ENCODE data around the gene STAT5B. TPM values are rescaled to one million over a fixed set of nuclear protein-coding genes. Genes with fewer than 3 reads are reported as not detected.
A peak's percentile ranks its signal among the peaks of the same experiment; 100 is the strongest.

STAT5B gene
- total RNA-seq, 1 experiment from 2014 or later, result 24.3 TPM

DNA sequence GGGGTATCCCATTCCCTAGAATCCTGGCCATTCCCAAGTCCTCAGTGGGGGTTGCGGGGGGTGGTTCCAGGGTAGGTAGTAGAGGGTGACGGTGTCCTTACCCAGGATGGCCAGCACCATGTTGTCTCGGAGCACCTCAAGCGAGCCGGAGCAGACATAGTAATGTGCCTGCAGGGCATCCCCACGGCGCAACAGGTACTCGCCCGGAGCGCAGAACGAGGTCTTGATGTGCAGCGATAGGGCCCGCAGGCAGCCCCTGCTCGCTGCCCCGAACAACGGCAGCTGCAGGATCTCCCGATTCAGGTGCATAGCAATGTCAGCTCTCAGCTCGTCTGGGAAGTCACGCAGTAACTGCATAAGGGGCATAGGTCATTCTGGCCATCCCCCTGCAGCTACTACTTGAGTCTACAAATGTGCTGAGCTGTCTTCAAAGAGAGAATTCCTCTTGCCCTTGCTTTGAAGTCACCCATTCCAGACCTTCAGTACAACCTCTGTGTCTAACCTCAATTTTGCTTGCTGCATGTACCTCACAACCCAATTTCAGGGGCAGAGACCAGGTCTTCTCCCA, 109.9 kb downstream of the STAT5B start:
- Histone ChIP-seq H3K4me3 (no peak overlapping the region), H3K27me3 (no peaks in the 10 kb centered on the region), H3K9me3 (no peaks in the 10 kb centered on the region), H3K36me3 (no peaks in the 10 kb centered on the region)
- DNase-seq, result no peak

DNA sequence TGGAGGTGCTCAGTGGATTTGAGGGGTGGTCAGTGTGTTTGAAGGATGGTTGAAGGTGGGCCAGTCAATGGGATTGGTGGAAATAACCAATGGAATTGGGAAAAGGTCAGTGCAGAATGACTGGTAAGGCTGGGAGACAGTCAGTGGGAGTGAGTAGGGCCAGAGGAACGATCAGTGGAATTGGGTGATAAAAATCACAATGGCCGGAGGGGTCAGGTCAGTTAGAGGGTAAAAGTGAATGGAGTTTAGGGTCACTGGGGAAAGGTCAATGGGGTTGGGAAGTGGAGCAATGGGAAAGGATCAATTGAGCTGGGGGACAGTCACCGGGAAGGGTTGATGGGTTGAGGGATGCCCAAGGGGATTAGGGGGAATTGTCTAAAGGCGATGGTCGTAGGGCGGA, 110.4 kb downstream of the STAT5B start:
- H3K9me3 ChIP-seq, result no peaks in the 10 kb centered on the region
- H3K27me3 ChIP-seq, result no peaks in the 10 kb centered on the region
- DNase-seq, result no peak
- H3K36me3 ChIP-seq, result no peaks in the 10 kb centered on the region
- no peak overlapping the region for H3K4me3 ChIP-seq

GRCh38 chr17:42163696-42164407, 112.3 kb downstream of the STAT5B start:
- no peak for DNase-seq
- Histone ChIP-seq H3K9me3 (no peaks in the 10 kb centered on the region), H3K36me3 (no peaks in the 10 kb centered on the region), H3K27me3 (no peaks in the 10 kb centered on the region), H3K4me3 (no peak overlapping the region)

- no peaks in the 10 kb centered on the region for H3K9me3 ChIP-seq
- H3K27me3 ChIP-seq, result no peaks in the 10 kb centered on the region
- no peak overlapping the region for H3K4me3 ChIP-seq
- no peaks in the 10 kb centered on the region for H3K36me3 ChIP-seq
- no peak for DNase-seq
These were observed 113.1 kb downstream of the STAT5B start for GRCh38 chr17:42163113-42163512.

GRCh38 chr17:42160531-42160910, 115.7 kb downstream of the STAT5B start:
- Histone ChIP-seq H3K36me3 (no peaks in the 10 kb centered on the region), H3K27me3 (no peaks in the 10 kb centered on the region), H3K9me3 (no peaks in the 10 kb centered on the region), H3K4me3 (no peak overlapping the region)
- no peak for DNase-seq

- no peak for DNase-seq
- Histone ChIP-seq H3K36me3 (no peaks in the 10 kb centered on the region), H3K27me3 (no peaks in the 10 kb centered on the region)
These were observed 116.2 kb downstream of the STAT5B start for GRCh38 chr17:42159796-42160530.

GRCh38 chr17:42155614-42156045, 120.6 kb downstream of the STAT5B start:
- H3K36me3 ChIP-seq, result peaks cover 26% of the 10 kb centered on the region
- DNase-seq, result no peak
- H3K9me3 ChIP-seq, result no peaks in the 10 kb centered on the region
- no peaks in the 10 kb centered on the region for H3K27me3 ChIP-seq
- peak overlapping the region; percentile 88 for H3K4me3 ChIP-seq

More at GRCh38 chr17:42159796-42160530, 116.2 kb downstream of the STAT5B start:
- H3K4me3 ChIP-seq, result no peak overlapping the region
- H3K9me3 ChIP-seq, result no peaks in the 10 kb centered on the region

GRCh38 chr17:42153919-42154742, 122.1 kb downstream of the STAT5B start:
- no peaks in the 10 kb centered on the region for H3K9me3 ChIP-seq
- peak; percentile 29 for DNase-seq

More at GRCh38 chr17:42153919-42154742, 122.1 kb downstream of the STAT5B start:
- no peaks in the 10 kb centered on the region for H3K27me3 ChIP-seq
- peaks cover 39% of the 10 kb centered on the region for H3K36me3 ChIP-seq
- peak overlapping the region; percentile 88 for H3K4me3 ChIP-seq

Other genes with a start within 250 kb of the STAT5B start
- 0.05 TPM in 1 of 2 replicates, not detected in the other for gene C17orf113, start 225.8 kb downstream of the STAT5B start, total RNA-seq (2014; rRNA removed; shearing (Covaris generic); ENCODE audit: low replicate concordance)
- not detected in 2 replicates for gene ZNF385C, start 177.9 kb downstream of the STAT5B start, total RNA-seq (2014; rRNA removed; shearing (Covaris generic); ENCODE audit: low replicate concordance)
- 1.0 and 3.2 TPM in 2 replicates for gene DHX58, start 163.7 kb downstream of the STAT5B start, total RNA-seq (2014; rRNA removed; shearing (Covaris generic); ENCODE audit: low replicate concordance)
- gene KAT2A, start 155.0 kb downstream of the STAT5B start, total RNA-seq (2014; rRNA removed; shearing (Covaris generic); ENCODE audit: low replicate concordance), result 30.5 and 47.4 TPM in 2 replicates
- not detected in 2 replicates for gene HSPB9, start 153.6 kb downstream of the STAT5B start, total RNA-seq (2014; rRNA removed; shearing (Covaris generic); ENCODE audit: low replicate concordance)
- gene RAB5C, start 121.4 kb downstream of the STAT5B start, total RNA-seq (2014; rRNA removed; shearing (Covaris generic); ENCODE audit: low replicate concordance), result 125 and 198 TPM in 2 replicates
- 0.46 TPM in 1 of 2 replicates, not detected in the other for gene KCNH4, start 95.2 kb downstream of the STAT5B start, total RNA-seq (2014; rRNA removed; shearing (Covaris generic); ENCODE audit: low replicate concordance)
- not detected in 2 replicates for gene HCRT, start 90.9 kb downstream of the STAT5B start, total RNA-seq (2014; rRNA removed; shearing (Covaris generic); ENCODE audit: low replicate concordance)
- 6.0 and 8.9 TPM in 2 replicates for gene GHDC, start 81.9 kb downstream of the STAT5B start, total RNA-seq (2014; rRNA removed; shearing (Covaris generic); ENCODE audit: low replicate concordance)
- gene STAT5A, start 12.1 kb upstream of the STAT5B start, total RNA-seq (2014; rRNA removed; shearing (Covaris generic); ENCODE audit: low replicate concordance), result 4.6 and 23.0 TPM in 2 replicates
- gene STAT3, start 112.1 kb upstream of the STAT5B start, total RNA-seq (2014; rRNA removed; shearing (Covaris generic); ENCODE audit: low replicate concordance), result 59.9 and 66.2 TPM in 2 replicates
- 799 and 958 TPM in 2 replicates for gene CAVIN1, start 146.9 kb upstream of the STAT5B start, total RNA-seq (2014; rRNA removed; shearing (Covaris generic); ENCODE audit: low replicate concordance)
- gene ATP6V0A1, start 182.5 kb upstream of the STAT5B start, total RNA-seq (2014; rRNA removed; shearing (Covaris generic); ENCODE audit: low replicate concordance), result 15.9 and 28.0 TPM in 2 replicates